ENCODE results near the gene ZNF277. TPM values are rescaled to one million over a fixed set of nuclear protein-coding genes. Genes with fewer than 3 reads are reported as not detected.

ZNF277 gene
- total and polyA plus RNA-seq, 2 experiments from 2014 or later, result 10.0 to 34.6 TPM

- 92% methylated on average over 5 of the region's 5 CpGs for WGBS (ENCODE audit: low lambda C conversion rate, missing lambda C conversion rate)
- Histone ChIP-seq H3K79me2 (peaks cover 65% of the 10 kb centered on the region), H4K20me1 (ENCODE audit: insufficient read depth, poor library complexity, severe bottlenecking) (no peaks in the 10 kb centered on the region), H3K36me3 (replicated peaks; ENCODE audit: insufficient read depth, low read depth) (no peaks in the 10 kb centered on the region), H3K9me2 (replicated peaks; ENCODE audit: insufficient read depth) (no peaks in the 10 kb centered on the region), H3K4me3 (no peak overlapping the region), H2AFZ (no peak overlapping the region), H3K27ac (no peak overlapping the region), H3K27me3 (no peaks in the 10 kb centered on the region), H3K4me1 (ENCODE audit: insufficient read depth) (no peaks in the 10 kb centered on the region), H3K9me3 (ENCODE audit: low read depth) (no peaks in the 10 kb centered on the region), H3K4me2 (no peak overlapping the region)
- no peak for DNase-seq (ENCODE audit: low spot score)
- TF ChIP-seq EZH2 (IDR thresholded peaks at IDR 0.05; ENCODE audit: borderline replicate concordance), result no peak
- TF ChIP-seq CTCF (IDR thresholded peaks at IDR 0.05; ENCODE audit: poor library complexity), result no peak
- no peak for TF ChIP-seq EZH2phosphoT487 (IDR thresholded peaks at IDR 0.05; ENCODE audit: low read depth, severe bottlenecking, unreplicated experiment)
Observed at GRCh38 chr7:112189691-112190090, 16.8 kb upstream of the ZNF277 start.

- H3K36me3 ChIP-seq (replicated peaks; ENCODE audit: insufficient read depth, low read depth), result no peaks in the 10 kb centered on the region
- no peak overlapping the region for H2AFZ ChIP-seq
- no peak for DNase-seq (ENCODE audit: low spot score)
- H3K9me3 ChIP-seq (ENCODE audit: low read depth), result no peaks in the 10 kb centered on the region
- no peak for TF ChIP-seq CTCF (IDR thresholded peaks at IDR 0.05; ENCODE audit: poor library complexity)
- no peak for TF ChIP-seq EZH2phosphoT487 (IDR thresholded peaks at IDR 0.05; ENCODE audit: low read depth, severe bottlenecking, unreplicated experiment)
- no peak for TF ChIP-seq EZH2 (IDR thresholded peaks at IDR 0.05; ENCODE audit: borderline replicate concordance)
- no peak overlapping the region for H3K4me2 ChIP-seq
- 93% methylated on average over 2 of the region's 2 CpGs for WGBS (ENCODE audit: low lambda C conversion rate, missing lambda C conversion rate)
- no peak overlapping the region for H3K27ac ChIP-seq
- no peaks in the 10 kb centered on the region for H3K4me1 ChIP-seq (ENCODE audit: insufficient read depth)
- H4K20me1 ChIP-seq (ENCODE audit: insufficient read depth, poor library complexity, severe bottlenecking), result no peaks in the 10 kb centered on the region
- H3K4me3 ChIP-seq, result no peak overlapping the region
- H3K27me3 ChIP-seq, result no peaks in the 10 kb centered on the region
- peaks cover 61% of the 10 kb centered on the region for H3K79me2 ChIP-seq
- no peaks in the 10 kb centered on the region for H3K9me2 ChIP-seq (replicated peaks; ENCODE audit: insufficient read depth)
Observed at GRCh38 chr7:112190120-112190519, 16.4 kb upstream of the ZNF277 start.

- no peaks in the 10 kb centered on the region for H3K27me3 ChIP-seq
- no peak overlapping the region for H3K27ac ChIP-seq
- TF ChIP-seq EZH2 (IDR thresholded peaks at IDR 0.05; ENCODE audit: borderline replicate concordance) (no peak), EZH2phosphoT487 (IDR thresholded peaks at IDR 0.05; ENCODE audit: low read depth, severe bottlenecking, unreplicated experiment) (no peak), CTCF (IDR thresholded peaks at IDR 0.05; ENCODE audit: poor library complexity) (no peak)
- H3K36me3 ChIP-seq (replicated peaks; ENCODE audit: insufficient read depth, low read depth), result no peaks in the 10 kb centered on the region
- H3K4me3 ChIP-seq, result no peak overlapping the region
- H3K4me1 ChIP-seq (ENCODE audit: insufficient read depth), result no peaks in the 10 kb centered on the region
- H3K9me2 ChIP-seq (replicated peaks; ENCODE audit: insufficient read depth), result no peaks in the 10 kb centered on the region
- H4K20me1 ChIP-seq (ENCODE audit: insufficient read depth, poor library complexity, severe bottlenecking), result no peaks in the 10 kb centered on the region
- WGBS (ENCODE audit: low lambda C conversion rate, missing lambda C conversion rate), result 74% methylated on average over 4 of the region's 4 CpGs
- H3K79me2 ChIP-seq, result peaks cover 58% of the 10 kb centered on the region
- H2AFZ ChIP-seq, result no peak overlapping the region
- no peak for DNase-seq (ENCODE audit: low spot score)
- no peak overlapping the region for H3K4me2 ChIP-seq
- H3K9me3 ChIP-seq (ENCODE audit: low read depth), result no peaks in the 10 kb centered on the region
Observed at GRCh38 chr7:112192236-112193154, 14.0 kb upstream of the ZNF277 start.

All from hepatocyte (in vitro differentiated cells).